Measurements from ENCODE around the gene KLK14.

KLK14 gene

DNA sequence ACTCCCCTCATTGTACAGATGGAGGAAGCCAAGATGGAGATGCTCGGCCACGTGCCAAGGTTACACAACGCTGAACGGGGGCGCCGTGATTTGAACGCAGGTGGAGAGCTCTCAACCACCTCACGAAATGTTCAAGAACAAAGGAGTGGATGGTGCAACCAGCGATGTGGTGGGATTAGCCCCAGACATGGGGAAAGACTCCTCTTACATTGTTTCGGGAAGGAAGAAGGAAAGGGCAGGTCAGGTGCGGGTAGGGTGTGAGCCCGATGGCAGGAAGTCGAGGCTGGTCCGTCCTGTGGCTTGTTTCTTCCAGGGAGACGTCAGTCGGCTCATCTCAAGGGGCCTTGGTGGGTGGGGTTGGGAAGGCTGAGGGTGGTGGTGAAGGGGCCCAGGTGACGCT is 7.1 kb upstream of the KLK14 start:
- no peaks in the 10 kb centered on the region for H3K4me1 ChIP-seq
- DNase-seq = no peak
- no peaks in the 10 kb centered on the region for H3K36me3 ChIP-seq
- TF ChIP-seq, protein P1, sequence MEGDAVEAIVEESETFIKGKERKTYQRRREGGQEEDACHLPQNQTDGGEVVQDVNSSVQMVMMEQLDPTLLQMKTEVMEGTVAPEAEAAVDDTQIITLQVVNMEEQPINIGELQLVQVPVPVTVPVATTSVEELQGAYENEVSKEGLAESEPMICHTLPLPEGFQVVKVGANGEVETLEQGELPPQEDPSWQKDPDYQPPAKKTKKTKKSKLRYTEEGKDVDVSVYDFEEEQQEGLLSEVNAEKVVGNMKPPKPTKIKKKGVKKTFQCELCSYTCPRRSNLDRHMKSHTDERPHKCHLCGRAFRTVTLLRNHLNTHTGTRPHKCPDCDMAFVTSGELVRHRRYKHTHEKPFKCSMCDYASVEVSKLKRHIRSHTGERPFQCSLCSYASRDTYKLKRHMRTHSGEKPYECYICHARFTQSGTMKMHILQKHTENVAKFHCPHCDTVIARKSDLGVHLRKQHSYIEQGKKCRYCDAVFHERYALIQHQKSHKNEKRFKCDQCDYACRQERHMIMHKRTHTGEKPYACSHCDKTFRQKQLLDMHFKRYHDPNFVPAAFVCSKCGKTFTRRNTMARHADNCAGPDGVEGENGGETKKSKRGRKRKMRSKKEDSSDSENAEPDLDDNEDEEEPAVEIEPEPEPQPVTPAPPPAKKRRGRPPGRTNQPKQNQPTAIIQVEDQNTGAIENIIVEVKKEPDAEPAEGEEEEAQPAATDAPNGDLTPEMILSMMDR (IDR thresholded peaks at IDR 0.05; ENCODE audit: low read depth, low read length) = no peak
- no peaks in the 10 kb centered on the region; the same call in 1 of the 2 replicates for H3K27me3 ChIP-seq
- H3K4me3 ChIP-seq (ENCODE audit: low read depth, low read length) = no peak overlapping the region
- H3K9me3 ChIP-seq = no peaks in the 10 kb centered on the region

DNA sequence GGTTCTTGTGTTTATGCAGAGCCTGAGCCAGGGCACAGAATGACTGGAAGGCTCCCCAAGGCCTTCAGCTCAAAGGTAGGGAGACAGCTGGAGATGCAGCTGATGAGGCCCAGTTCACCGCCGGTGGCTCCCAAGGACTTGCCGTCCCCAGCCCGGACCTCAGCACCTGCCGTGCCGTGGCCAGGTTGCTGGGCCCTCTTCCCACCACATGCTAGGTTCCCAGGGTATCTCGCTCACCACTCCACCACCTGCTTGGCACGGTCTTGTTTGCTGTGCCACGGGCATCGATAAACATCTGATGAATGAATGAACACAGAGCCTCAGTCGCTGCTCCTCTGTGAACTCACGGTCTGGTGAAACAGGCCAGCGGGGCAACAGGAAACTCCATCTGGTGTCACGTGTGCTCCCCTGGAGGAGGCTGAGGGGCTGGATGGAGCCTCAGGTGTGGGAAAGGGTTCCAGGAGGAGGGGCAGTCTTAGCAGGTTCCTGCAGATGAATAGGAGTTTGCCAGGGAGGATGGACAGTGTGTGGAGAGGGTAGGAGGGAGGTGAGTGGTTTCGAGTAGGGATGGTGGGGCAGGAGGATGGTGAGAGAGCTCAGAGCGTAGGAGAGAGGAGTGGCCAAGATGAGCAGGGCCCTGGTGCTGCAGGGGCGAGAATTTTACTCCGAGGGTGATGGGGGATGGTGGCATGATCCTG is 3.6 kb upstream of the KLK14 start:
- no peaks in the 10 kb centered on the region for H3K9me3 ChIP-seq
- H3K4me3 ChIP-seq (ENCODE audit: low read depth, low read length) = no peak overlapping the region
- H3K4me1 ChIP-seq = no peaks in the 10 kb centered on the region
- no peaks in the 10 kb centered on the region for H3K36me3 ChIP-seq
- H3K27me3 ChIP-seq = peaks cover 18% of the 10 kb centered on the region
- TF ChIP-seq, protein P1 (IDR thresholded peaks at IDR 0.05; ENCODE audit: low read depth, low read length) = no peak
- DNase-seq = no peak

DNA sequence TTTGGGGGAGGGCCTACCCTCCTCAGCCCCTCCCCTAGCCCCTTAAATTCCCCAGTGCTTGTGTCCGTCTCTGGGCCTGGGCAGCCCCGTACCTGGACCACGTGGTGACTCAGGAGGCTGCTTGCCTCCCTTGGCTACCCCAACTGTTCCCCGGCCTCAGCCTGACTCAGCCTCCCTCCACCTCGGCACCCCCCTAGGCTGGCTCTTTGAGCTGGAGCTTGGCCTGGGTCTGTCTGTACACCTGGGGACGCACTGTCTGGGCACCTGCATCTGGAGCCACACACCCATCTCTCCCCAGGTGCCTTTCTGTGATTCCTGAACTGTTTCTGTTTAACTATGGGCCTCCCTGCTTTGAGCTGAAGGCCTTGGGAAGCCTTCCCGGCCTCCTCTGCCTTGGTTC is 1.8 kb upstream of the KLK14 start:
- TF ChIP-seq, protein P1 (IDR thresholded peaks at IDR 0.05; ENCODE audit: low read depth, low read length) = no peak
- Histone ChIP-seq H3K4me3 (ENCODE audit: low read depth, low read length) (no peak overlapping the region), H3K9me3 (no peaks in the 10 kb centered on the region), H3K36me3 (no peaks in the 10 kb centered on the region), H3K4me1 (no peaks in the 10 kb centered on the region), H3K27me3 (peaks cover 26% of the 10 kb centered on the region)
- no peak for DNase-seq

DNA sequence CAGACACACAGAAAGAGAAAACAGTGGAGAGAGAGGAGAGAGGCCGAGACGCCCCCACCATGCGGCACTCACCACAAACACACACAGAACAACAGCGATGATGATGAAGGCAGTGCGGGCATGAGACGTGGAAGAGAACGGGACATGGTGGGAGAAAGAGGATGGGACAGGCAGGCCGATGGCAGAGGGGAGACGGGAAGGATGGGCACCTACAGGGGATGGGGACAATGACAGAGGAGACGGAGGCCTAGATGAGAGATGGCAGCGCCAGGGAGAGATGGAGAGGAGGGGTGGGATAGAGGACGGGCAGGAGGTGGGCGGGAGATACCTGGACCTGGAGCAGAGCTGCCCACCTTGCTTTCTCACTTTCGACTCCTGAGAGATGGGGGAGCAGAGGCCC is 1.1 kb upstream of the KLK14 start:
- Histone ChIP-seq H3K4me3 (ENCODE audit: low read depth, low read length) (no peak overlapping the region), H3K4me1 (no peaks in the 10 kb centered on the region), H3K36me3 (no peaks in the 10 kb centered on the region), H3K27me3 (peaks cover 26% of the 10 kb centered on the region), H3K9me3 (no peaks in the 10 kb centered on the region)
- TF ChIP-seq, protein P1 (IDR thresholded peaks at IDR 0.05; ENCODE audit: low read depth, low read length) = no peak
- no peak for DNase-seq

DNA sequence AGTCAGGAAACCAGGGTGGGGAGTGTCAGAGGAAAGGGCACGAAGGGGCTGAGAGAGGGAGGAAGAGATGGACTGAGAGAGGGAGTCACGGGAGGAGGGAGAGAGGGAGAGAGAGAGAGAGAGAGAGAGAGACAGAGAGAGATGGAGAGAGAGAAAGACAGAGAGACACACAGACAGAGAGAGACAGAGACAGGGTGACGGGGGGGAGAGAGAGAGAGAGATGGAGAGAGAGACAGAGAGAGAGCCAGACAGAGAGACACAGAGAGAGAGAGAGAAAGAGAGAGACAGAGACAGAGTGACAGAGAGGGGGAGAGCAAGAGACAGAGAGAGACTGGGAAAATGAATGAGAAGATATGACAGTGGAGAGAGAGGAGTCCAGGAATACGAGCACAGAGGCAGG is 494 bp upstream of the KLK14 start:
- peaks cover 26% of the 10 kb centered on the region for H3K27me3 ChIP-seq
- no peaks in the 10 kb centered on the region for H3K4me1 ChIP-seq
- H3K9me3 ChIP-seq = no peaks in the 10 kb centered on the region
- TF ChIP-seq, protein P1 (IDR thresholded peaks at IDR 0.05; ENCODE audit: low read depth, low read length) = no peak
- DNase-seq = no peak
- H3K4me3 ChIP-seq (ENCODE audit: low read depth, low read length) = no peak overlapping the region
- no peaks in the 10 kb centered on the region for H3K36me3 ChIP-seq

DNA sequence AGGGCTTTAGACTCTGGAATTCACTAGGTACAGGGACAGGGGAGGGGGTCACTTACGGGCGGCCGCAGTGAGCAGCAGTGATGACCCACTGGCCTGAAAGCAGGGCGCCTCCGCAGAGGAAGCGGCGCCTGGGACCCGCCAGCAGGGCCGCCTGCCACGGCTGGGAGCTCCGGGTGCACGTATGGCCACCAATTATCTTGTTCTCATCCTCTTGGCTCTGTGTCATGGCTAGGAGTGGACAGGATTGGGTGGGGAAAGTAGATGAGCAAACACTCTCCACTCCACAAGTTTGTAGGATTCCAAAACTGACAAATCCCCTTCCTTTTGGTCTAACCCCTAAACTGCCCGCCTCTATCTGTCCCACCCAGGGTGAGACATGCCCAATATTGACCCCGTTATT is 1.2 kb downstream of the KLK14 start:
- H3K36me3 ChIP-seq = no peaks in the 10 kb centered on the region
- peaks cover 26% of the 10 kb centered on the region for H3K27me3 ChIP-seq
- H3K9me3 ChIP-seq = no peaks in the 10 kb centered on the region
- TF ChIP-seq, protein P1 (IDR thresholded peaks at IDR 0.05; ENCODE audit: low read depth, low read length) = no peak
- no peaks in the 10 kb centered on the region for H3K4me1 ChIP-seq
- no peak overlapping the region for H3K4me3 ChIP-seq (ENCODE audit: low read depth, low read length)
- no peak for DNase-seq

All from BE2C (cell line).